GM18907 (cell line): ENCODE results near the gene CFI.

Experiments used
- ATAC-seq: cut with Tn5 transposase; IDR thresholded peaks from one replicate; pipeline ENCODE4 v1.9.1; 2021; ENCODE audit warnings: mild to moderate bottlenecking, moderate library complexity; ENCODE audit not compliant: unreplicated experiment

Gene CFI

GRCh38 chr4:109801895-109802319 lies at the start of gene CFI:
Gene CFI, minus strand, starts transcription at chr4:109801999. Its CDS starts 28 bp downstream, at chr4:109801971.
- ATAC-seq, result no peak

GRCh38 chr4:109850601-109851000 lies 48.8 kb upstream of the CFI start:
- ATAC-seq, result no peak

GRCh38 chr4:109848501-109848900 lies 46.7 kb upstream of the CFI start:
- ATAC-seq, result no peak

GRCh38 chr4:109847896-109848442 lies 46.2 kb upstream of the CFI start, which contains the start of gene LRIT3:
Gene LRIT3, plus strand, starts transcription at chr4:109848107. Its CDS starts 95 bp downstream, at chr4:109848202.
- no peak for ATAC-seq

- ATAC-seq, result no peak
These were observed 44.7 kb upstream of the CFI start for GRCh38 chr4:109846395-109847098.

- no peak for ATAC-seq
These were observed 35.2 kb upstream of the CFI start for GRCh38 chr4:109836985-109837384.

- no peak for ATAC-seq
These were observed 32.0 kb upstream of the CFI start for GRCh38 chr4:109833756-109834155.

GRCh38 chr4:109827672-109828071 lies 25.9 kb upstream of the CFI start, which contains the start of gene RRH:
Gene RRH, plus strand, starts transcription at chr4:109827972. Its CDS starts 56 bp downstream, at chr4:109828028.
- no peak for ATAC-seq

GRCh38 chr4:109826719-109827118 lies 24.9 kb upstream of the CFI start:
- peak; percentile 78 for ATAC-seq

- ATAC-seq, result no peak
These were observed 19.4 kb upstream of the CFI start for GRCh38 chr4:109821185-109821584.

GRCh38 chr4:109820563-109820962 lies 18.8 kb upstream of the CFI start:
- ATAC-seq, result no peak

- ATAC-seq, result no peak
These were observed 16.5 kb upstream of the CFI start for GRCh38 chr4:109818268-109818667.

GRCh38 chr4:109816894-109817293 lies 15.1 kb upstream of the CFI start:
- no peak for ATAC-seq

GRCh38 chr4:109816082-109816442 lies 14.3 kb upstream of the CFI start:
- ATAC-seq, result no peak

- ATAC-seq, result peak; percentile 99
These were observed 13.6 kb upstream of the CFI start, which contains the start of gene GAR1 for GRCh38 chr4:109815151-109816081. Gene GAR1, plus strand, starts transcription at chr4:109815762. Its CDS starts 403 bp downstream, at chr4:109816165.

- no peak for ATAC-seq
These were observed 9.9 kb upstream of the CFI start for GRCh38 chr4:109811707-109812106.

- no peak for ATAC-seq
These were observed 9.0 kb upstream of the CFI start for GRCh38 chr4:109810552-109811387.

- no peak for ATAC-seq
These were observed 7.9 kb upstream of the CFI start for GRCh38 chr4:109809655-109810054.

- ATAC-seq, result peak; percentile 87
These were observed 2.2 kb upstream of the CFI start for GRCh38 chr4:109803924-109804571.
